Mesenchymal stem cell (in vitro differentiated cells and primary cell): ENCODE measurements around the gene RASA3.
A peak's percentile ranks its signal among the peaks of the same experiment; 100 is the strongest.

Source experiments
- DNase-seq: peaks from one replicate; pipeline ENCODE4 v3.0.0-alpha.2; 2013
- H2AFZ ChIP-seq: one replicate; pipeline ENCODE4 v1.6.1; 2013; ENCODE audit warnings: low read depth, mild to moderate bottlenecking, control low read depth, inconsistent platforms, low read length, moderate library complexity
- H2AK5ac ChIP-seq: 2 replicates; pipeline ENCODE4 v1.6.1; 2013; ENCODE audit warnings: low read length, moderate library complexity, mild to moderate bottlenecking, inconsistent platforms; ENCODE audit not compliant: severe bottlenecking
- H2BK120ac ChIP-seq: one replicate; pipeline ENCODE4 v1.6.1; 2013; ENCODE audit warnings: low read depth, mild to moderate bottlenecking, inconsistent platforms, low read length, moderate library complexity
- H2BK12ac ChIP-seq, 2 experiments: one replicate each; pipeline ENCODE4 v1.6.1; 2013; ENCODE audit warnings: inconsistent platforms in 2 of 2, low read length in 2 of 2, mild to moderate bottlenecking in 2 of 2, moderate library complexity in 2 of 2, control low read depth in 1 of 2
- H2BK15ac ChIP-seq: one replicate; pipeline ENCODE4 v1.6.1; 2013; ENCODE audit warnings: mild to moderate bottlenecking, low read depth, inconsistent platforms; ENCODE audit not compliant: poor library complexity, severe bottlenecking
- H2BK5ac ChIP-seq: 2 replicates; pipeline ENCODE4 v1.6.1; 2013; ENCODE audit warnings: low read depth, mild to moderate bottlenecking, low read length, control low read depth, inconsistent platforms; ENCODE audit not compliant: poor library complexity, severe bottlenecking
- H3K14ac ChIP-seq, 2 experiments: one replicate each; pipeline ENCODE4 v1.6.1; 2013; ENCODE audit warnings: inconsistent platforms in 2 of 2, low read length in 2 of 2, control low read depth in 1 of 2, mild to moderate bottlenecking in 1 of 2, moderate library complexity in 1 of 2
- H3K18ac ChIP-seq, 2 experiments: one replicate each; pipeline ENCODE4 v1.6.1; 2013; ENCODE audit warnings: inconsistent platforms in 2 of 2, low read length in 2 of 2, control low read depth in 1 of 2, low read depth in 1 of 2, mild to moderate bottlenecking in 1 of 2
- H3K23ac ChIP-seq, 2 experiments: one replicate each; pipeline ENCODE4 v1.6.1; 2013; ENCODE audit warnings: inconsistent platforms in 2 of 2, low read length in 2 of 2, mild to moderate bottlenecking in 2 of 2, moderate library complexity in 2 of 2, control low read depth in 1 of 2
- H3K27ac ChIP-seq: 2 replicates; pipeline ENCODE4 v1.5.1; 2013; ENCODE audit warnings: mild to moderate bottlenecking, moderate library complexity, low read length, control low read depth, inconsistent platforms; ENCODE audit not compliant: poor library complexity, severe bottlenecking
- H3K27me3 ChIP-seq, 2 experiments: 2 replicates each; pipeline versions ENCODE4 v1.6.1 to v1.7.0; 2013; ENCODE audit warnings: low read length in 2 of 2, mild to moderate bottlenecking in 2 of 2, moderate library complexity in 2 of 2, control low read depth in 1 of 2, inconsistent platforms in 1 of 2; ENCODE audit not compliant: control insufficient read depth in 1 of 2, insufficient read depth in 1 of 2
- H3K36me3 ChIP-seq, 2 experiments: 2 replicates each; pipeline versions ENCODE4 v1.6.1 to v1.7.0; 2013; ENCODE audit warnings: low read length in 2 of 2, control low read depth in 1 of 2, inconsistent platforms in 1 of 2, low read depth in 1 of 2, mild to moderate bottlenecking in 1 of 2; ENCODE audit not compliant: insufficient read depth in 2 of 2, control insufficient read depth in 1 of 2
- H3K4ac ChIP-seq, 2 experiments: one replicate each; pipeline ENCODE4 v1.6.1; 2013; ENCODE audit warnings: inconsistent platforms in 2 of 2, low read length in 2 of 2, mild to moderate bottlenecking in 2 of 2, moderate library complexity in 2 of 2, control low read depth in 1 of 2, low read depth in 1 of 2
- H3K4me1 ChIP-seq: 2 replicates; pipeline ENCODE4 v1.6.1; 2013; ENCODE audit warnings: low read depth, low read length, control low read depth; ENCODE audit not compliant: control insufficient read depth, insufficient read depth
- H3K4me2 ChIP-seq: 2 replicates; pipeline ENCODE4 v1.6.1; 2013; ENCODE audit warnings: low read length, mild to moderate bottlenecking, inconsistent platforms; ENCODE audit not compliant: poor library complexity, severe bottlenecking
- H3K4me3 ChIP-seq, 2 experiments: 2 replicates each; pipeline versions ENCODE4 v1.5.1 to v1.7.0; 2013; ENCODE audit warnings: low read length in 2 of 2, mild to moderate bottlenecking in 2 of 2, control low read depth in 1 of 2, low read depth in 1 of 2; ENCODE audit not compliant: insufficient read depth in 1 of 2
- H3K79me1 ChIP-seq: replicated peaks from 2 replicates; pipeline ENCODE4 v1.6.1; 2013; ENCODE audit warnings: mild to moderate bottlenecking, control low read depth, low read length, inconsistent platforms; ENCODE audit not compliant: poor library complexity, severe bottlenecking
- H3K9ac ChIP-seq: 2 replicates; pipeline ENCODE4 v1.7.0; 2013; ENCODE audit warnings: mild to moderate bottlenecking, low read length, moderate library complexity
- H3K9me3 ChIP-seq: 2 replicates; pipeline ENCODE4 v1.7.0; 2013; ENCODE audit warnings: mild to moderate bottlenecking, low read length; ENCODE audit not compliant: control insufficient read depth
- H4K8ac ChIP-seq: one replicate; pipeline ENCODE4 v1.6.1; 2013; ENCODE audit warnings: inconsistent platforms, mild to moderate bottlenecking, low read length, moderate library complexity
- H4K91ac ChIP-seq: one replicate; pipeline ENCODE4 v1.6.1; 2013; ENCODE audit warnings: mild to moderate bottlenecking, low read length, inconsistent platforms
- WGBS: methylation state at CpG from one replicate; pipeline ENCODE4 v1.1.7; 2013; ENCODE audit warnings: mixed read lengths; 5-methylcytosine and 5-hydroxymethylcytosine counted together

RASA3 gene

GRCh38 chr13:114088863-114089262, 43.6 kb downstream of the RASA3 start:
- H3K4ac ChIP-seq, result no peak overlapping the region

GRCh38 chr13:114088234-114088633, 44.2 kb downstream of the RASA3 start:
- H3K14ac ChIP-seq, result no peak overlapping the region
- H3K4ac ChIP-seq, result no peak overlapping the region
- H3K9ac ChIP-seq, result no peak overlapping the region
- no peaks in the 10 kb centered on the region for H3K27me3 ChIP-seq
- peaks cover 16% of the 10 kb centered on the region for H3K4me1 ChIP-seq
- H4K8ac ChIP-seq, result peak overlapping the region; percentile 61
- H3K18ac ChIP-seq, result no peak overlapping the region
- no peak overlapping the region for H2BK120ac ChIP-seq
- peak overlapping the region; percentile 59 for H3K27ac ChIP-seq
- WGBS, result 84% methylated on average over 6 of the region's 6 CpGs
- no peak overlapping the region for H3K4me3 ChIP-seq
- no peak overlapping the region for H2AFZ ChIP-seq
- no peak overlapping the region for H2BK15ac ChIP-seq
- no peak overlapping the region for H3K4me2 ChIP-seq
- peaks cover 1% of the 10 kb centered on the region for H3K79me1 ChIP-seq
- H3K36me3 ChIP-seq, result peaks cover 0 to 13% of the 10 kb centered on the region in 2 experiments
- no peak overlapping the region for H2BK12ac ChIP-seq
- no peak overlapping the region for H2BK5ac ChIP-seq
- peak overlapping the region; percentile 38 for H2AK5ac ChIP-seq
- no peak overlapping the region for H3K23ac ChIP-seq
- no peak for DNase-seq
- peaks cover 8% of the 10 kb centered on the region for H3K9me3 ChIP-seq
- no peak overlapping the region for H4K91ac ChIP-seq

More at GRCh38 chr13:114088863-114089262, 43.6 kb downstream of the RASA3 start:
- H3K23ac ChIP-seq, result no peak overlapping the region
- H3K9ac ChIP-seq, result no peak overlapping the region
- no peak overlapping the region for H3K4me3 ChIP-seq
- peaks cover 0 to 11% of the 10 kb centered on the region in 2 experiments for H3K36me3 ChIP-seq
- H2BK120ac ChIP-seq, result no peak overlapping the region
- peaks cover 1% of the 10 kb centered on the region for H3K79me1 ChIP-seq
- 86% methylated on average over 6 of the region's 7 CpGs for WGBS
- H3K27ac ChIP-seq, result no peak overlapping the region
- no peak overlapping the region for H3K18ac ChIP-seq
- H2BK5ac ChIP-seq, result no peak overlapping the region
- H4K91ac ChIP-seq, result no peak overlapping the region
- H4K8ac ChIP-seq, result no peak overlapping the region
- no peak overlapping the region for H2AK5ac ChIP-seq
- DNase-seq, result no peak
- no peak overlapping the region for H3K14ac ChIP-seq
- no peak overlapping the region for H2AFZ ChIP-seq
- peak overlapping the region; percentile 92 for H2BK15ac ChIP-seq
- H3K4me2 ChIP-seq, result no peak overlapping the region
- H2BK12ac ChIP-seq, result no peak overlapping the region
- H3K4me1 ChIP-seq, result peaks cover 16% of the 10 kb centered on the region
- H3K9me3 ChIP-seq, result peaks cover 8% of the 10 kb centered on the region
- H3K27me3 ChIP-seq, result no peaks in the 10 kb centered on the region

- H3K9me3 ChIP-seq, result peaks cover 8% of the 10 kb centered on the region
- no peak overlapping the region for H3K4ac ChIP-seq
- H4K91ac ChIP-seq, result no peak overlapping the region
- H3K27me3 ChIP-seq, result no peaks in the 10 kb centered on the region
- no peak overlapping the region for H3K4me2 ChIP-seq
- peaks cover 1% of the 10 kb centered on the region for H3K79me1 ChIP-seq
- peaks cover 0 to 16% of the 10 kb centered on the region in 2 experiments for H3K36me3 ChIP-seq
- no peak overlapping the region for H3K23ac ChIP-seq
- no peak overlapping the region for H2AFZ ChIP-seq
- peaks cover 16% of the 10 kb centered on the region for H3K4me1 ChIP-seq
- 74% methylated on average over 18 of the region's 18 CpGs for WGBS
- DNase-seq, result no peak
- no peak overlapping the region for H4K8ac ChIP-seq
- no peak overlapping the region for H3K14ac ChIP-seq
- H2AK5ac ChIP-seq, result peak overlapping the region; percentile 13
- no peak overlapping the region for H3K9ac ChIP-seq
- H3K27ac ChIP-seq, result no peak overlapping the region
- no peak overlapping the region for H3K18ac ChIP-seq
- H2BK5ac ChIP-seq, result no peak overlapping the region
- H2BK12ac ChIP-seq, result no peak overlapping the region
- peak overlapping the region; percentile 28 for H2BK15ac ChIP-seq
- no peak overlapping the region for H3K4me3 ChIP-seq
- H2BK120ac ChIP-seq, result no peak overlapping the region
These were observed 45.0 kb downstream of the RASA3 start for GRCh38 chr13:114087430-114087829.

- no peak overlapping the region for H3K18ac ChIP-seq
- WGBS, result 86% methylated on average over 15 of the region's 23 CpGs
These were observed 49.4 kb downstream of the RASA3 start for GRCh38 chr13:114082849-114083645.

More at GRCh38 chr13:114082849-114083645, 49.4 kb downstream of the RASA3 start:
- H3K4me2 ChIP-seq, result no peak overlapping the region
- no peaks in the 10 kb centered on the region for H3K27me3 ChIP-seq
- H2BK15ac ChIP-seq, result no peak overlapping the region
- no peak overlapping the region for H2BK120ac ChIP-seq
- H3K27ac ChIP-seq, result no peak overlapping the region
- no peak for DNase-seq
- H3K4ac ChIP-seq, result no peak overlapping the region
- H2BK12ac ChIP-seq, result no peak overlapping the region
- no peak overlapping the region for H4K8ac ChIP-seq
- H4K91ac ChIP-seq, result no peak overlapping the region
- no peak overlapping the region for H3K23ac ChIP-seq
- no peak overlapping the region for H3K4me3 ChIP-seq
- no peak overlapping the region for H3K14ac ChIP-seq
- no peaks in the 10 kb centered on the region for H3K9me3 ChIP-seq
- H3K79me1 ChIP-seq, result peaks cover 2% of the 10 kb centered on the region
- no peak overlapping the region for H3K9ac ChIP-seq
- H2BK5ac ChIP-seq, result no peak overlapping the region
- H2AFZ ChIP-seq, result no peak overlapping the region
- peaks cover 9 to 53% of the 10 kb centered on the region in 2 experiments for H3K36me3 ChIP-seq
- peaks cover 32% of the 10 kb centered on the region for H3K4me1 ChIP-seq
- no peak overlapping the region for H2AK5ac ChIP-seq
